GM12801 (cell line): ENCODE results near the gene DUOX2.

ENCODE experiments used
- CTCF ChIP-seq: IDR thresholded peaks from one replicate; pipeline ENCODE4 v1.5.1; 2011; ENCODE audit warnings: control low read depth; ENCODE audit not compliant: insufficient read length; ENCODE audit errors: extremely low read depth

DUOX2 gene

DNA sequence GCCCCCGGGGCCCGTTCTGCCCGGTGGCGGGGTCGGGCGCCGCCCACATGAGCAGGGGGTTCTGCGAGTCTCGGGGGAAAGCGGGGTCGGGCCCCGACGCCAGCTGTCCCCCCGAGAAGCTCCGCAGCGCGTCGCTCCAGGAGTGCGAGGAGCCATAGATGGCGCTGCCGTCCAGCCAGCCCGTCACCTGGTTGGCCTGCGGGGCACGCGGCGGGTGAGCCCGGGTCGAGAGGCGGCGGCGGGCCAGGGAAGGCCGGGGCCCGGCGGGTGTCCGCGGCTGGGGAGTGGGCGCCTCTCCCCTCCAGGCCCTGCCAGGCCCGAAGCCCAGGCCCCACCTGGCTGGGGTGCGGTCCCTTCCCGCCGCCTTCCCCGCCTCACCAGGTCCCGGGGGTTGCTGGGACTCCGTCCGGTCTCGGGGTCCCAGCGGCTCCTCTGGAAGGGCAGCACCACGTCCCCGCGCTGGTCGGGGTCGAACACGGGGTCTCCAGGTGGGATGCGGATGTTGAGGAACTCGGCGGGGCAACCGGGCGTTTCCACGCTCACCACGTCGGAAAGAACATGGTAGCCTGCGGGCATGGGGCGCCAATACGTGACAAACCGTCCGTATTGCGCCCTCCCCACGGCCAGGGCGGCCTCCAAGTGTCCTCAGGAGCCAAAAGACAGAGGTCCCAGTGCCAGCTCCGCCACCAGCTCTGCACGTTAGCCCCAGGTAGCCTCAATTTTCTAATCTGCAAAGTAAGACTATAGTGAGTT is 2.4 kb downstream of the DUOX2 start:
- no peak for TF ChIP-seq CTCF

- no peak for TF ChIP-seq CTCF
Observed at GRCh38 chr15:45110256-45110820, 3.6 kb downstream of the DUOX2 start.

GRCh38 chr15:45107941-45108630 is 5.9 kb downstream of the DUOX2 start:
- no peak for TF ChIP-seq CTCF

- TF ChIP-seq CTCF = no peak
Observed at GRCh38 chr15:45106002-45106790, 7.8 kb downstream of the DUOX2 start.

DNA sequence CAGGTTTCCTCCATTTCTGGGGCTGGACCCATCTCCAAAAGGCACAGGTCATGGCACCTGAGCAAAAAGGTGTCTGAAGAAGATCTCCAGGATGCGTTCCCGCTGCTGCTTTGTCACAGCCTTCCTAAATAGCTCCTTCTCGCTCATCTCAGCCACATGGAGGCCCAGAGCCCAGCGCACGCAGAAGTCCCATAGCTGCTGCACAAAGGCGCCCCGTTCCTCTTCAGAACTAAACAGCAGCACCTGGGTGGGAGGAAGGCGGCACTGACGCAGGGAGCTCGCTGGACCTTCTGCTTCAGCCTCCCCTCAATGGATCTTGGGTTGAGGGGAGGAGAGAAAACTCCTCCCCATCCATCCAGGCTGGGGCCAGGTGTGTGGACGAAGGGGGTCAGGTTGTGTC is 8.4 kb downstream of the DUOX2 start:
- no peak for TF ChIP-seq CTCF

GRCh38 chr15:45102226-45102625 is 11.7 kb downstream of the DUOX2 start:
- no peak for TF ChIP-seq CTCF

- TF ChIP-seq CTCF = no peak
Observed at GRCh38 chr15:45101749-45102148, 12.2 kb downstream of the DUOX2 start.
